GM23248 (cell line): Measurements from ENCODE around the gene KLHL14.

Experiments used
- EZH2 ChIP-seq: fragments of 200-600 bp; sonication (generic); IDR thresholded peaks from 2 replicates; pipeline ENCODE4 v1.6.1; 2018; ENCODE audit warnings: antibody characterized with exemption, mild to moderate bottlenecking; ENCODE audit not compliant: insufficient read depth, poor library complexity, severe bottlenecking
- EZH2phosphoT487 ChIP-seq: fragments of 200-600 bp; sonication (generic); IDR thresholded peaks from 2 replicates; pipeline ENCODE4 v1.6.1; 2018; ENCODE audit warnings: antibody characterized with exemption, moderate library complexity, mild to moderate bottlenecking, low read depth; ENCODE audit not compliant: insufficient read depth

DNA sequence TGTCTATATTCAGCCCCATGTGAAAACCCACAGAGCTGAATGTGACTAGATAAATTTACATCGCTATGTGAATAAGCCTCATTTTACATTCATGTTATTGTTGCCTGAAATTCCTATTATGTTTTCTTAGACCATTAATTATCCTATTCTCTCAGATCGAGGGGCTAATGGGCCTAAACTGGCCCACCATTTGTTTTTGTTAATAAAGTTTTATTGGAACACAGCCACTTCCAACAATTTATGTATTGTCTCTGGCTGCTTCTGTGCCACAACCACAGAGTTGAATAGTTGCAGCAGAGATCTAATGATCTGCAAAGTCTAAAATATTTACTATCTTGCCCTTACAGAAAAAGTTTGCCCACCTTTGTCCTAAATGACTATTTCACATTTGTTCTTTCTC lies 61.0 kb downstream of the KLHL14 start:
- no peak for TF ChIP-seq EZH2phosphoT487
- TF ChIP-seq EZH2: no peak
